H1 (cell line): ENCODE measurements around the gene C1orf74. TPM values are rescaled to one million over a fixed set of nuclear protein-coding genes. Genes with fewer than 3 reads are reported as not detected.

ENCODE experiments used
- CREB1 ChIP-seq: IDR thresholded peaks from 2 replicates; pipeline ENCODE4 v1.6.1; 2012; ENCODE audit warnings: inconsistent platforms
- GTF2F1 ChIP-seq: IDR thresholded peaks from 2 replicates; pipeline ENCODE4 v1.6.1; 2012; ENCODE audit warnings: low read depth, low read length, improper control_type of control experiment, borderline replicate concordance
- KDM5A ChIP-seq: fragments of 200-600 bp; IDR thresholded peaks from 2 replicates; pipeline ENCODE4 v1.7.1; 2012; ENCODE audit warnings: mild to moderate bottlenecking, low read length, inconsistent platforms, mixed read lengths
- NANOG ChIP-seq: IDR thresholded peaks from 2 replicates; pipeline ENCODE4 v1.6.1; 2011; ENCODE audit warnings: low read length, low read depth, mild to moderate bottlenecking, inconsistent platforms; ENCODE audit not compliant: insufficient read depth, poor library complexity, severe bottlenecking
- RXRA ChIP-seq: IDR thresholded peaks from 2 replicates; pipeline ENCODE4 v1.6.1; 2011; ENCODE audit warnings: low read depth, mild to moderate bottlenecking, low read length, moderate library complexity; ENCODE audit not compliant: insufficient read depth
- SAP30 ChIP-seq: fragments of 300-600 bp; sonication (generic); IDR thresholded peaks from 2 replicates; pipeline ENCODE4 v1.7.1; 2012; ENCODE audit warnings: low read length, moderate library complexity, mild to moderate bottlenecking, inconsistent platforms; ENCODE audit not compliant: insufficient read depth, insufficient replicate concordance
- SP4 ChIP-seq: IDR thresholded peaks from 2 replicates; pipeline ENCODE4 v1.6.1; 2012; ENCODE audit warnings: low read length, inconsistent platforms
- polyA plus RNA-seq, 7 experiments: library from polyadenylated mRNA; depleted of rRNA in 3 of 7; stranded (reverse) in 5 of 7; unstranded in 2 of 7; fragments of >200 nt in 5 of 7; fragments of 200-250 nt in 2 of 7; gene quantifications; 1 replicate in 5 of 7; 2 replicates in 1 of 7; 4 replicates in 1 of 7; pipeline versions ENCODE4 v1.2.1 to v1.2.3, GENCODE V29; 2011 to 2013; ENCODE audit warnings: missing spikeins in 2 of 7, mixed read lengths in 2 of 7
- total RNA-seq: library from RNA; stranded (reverse); fragmentation: NEBNext Ultra II Directional; extraction: Animal tissue kit (Norgen Biotek cat#: 25700); gene quantifications from 2 replicates; pipeline ENCODE4 v1.2.1, GENCODE V29; 2021
- TF ChIP-seq, protein P1 (sequence below): IDR thresholded peaks from 2 replicates; pipeline ENCODE4 v1.6.1; 2012; ENCODE audit warnings: inconsistent platforms

The C1orf74 gene
- total and polyA plus RNA-seq, 2 of the 8 experiments (the other 6 are each of a cell fraction or from before 2014, with no cell fraction given): 3.1 to 3.9 TPM

DNA sequence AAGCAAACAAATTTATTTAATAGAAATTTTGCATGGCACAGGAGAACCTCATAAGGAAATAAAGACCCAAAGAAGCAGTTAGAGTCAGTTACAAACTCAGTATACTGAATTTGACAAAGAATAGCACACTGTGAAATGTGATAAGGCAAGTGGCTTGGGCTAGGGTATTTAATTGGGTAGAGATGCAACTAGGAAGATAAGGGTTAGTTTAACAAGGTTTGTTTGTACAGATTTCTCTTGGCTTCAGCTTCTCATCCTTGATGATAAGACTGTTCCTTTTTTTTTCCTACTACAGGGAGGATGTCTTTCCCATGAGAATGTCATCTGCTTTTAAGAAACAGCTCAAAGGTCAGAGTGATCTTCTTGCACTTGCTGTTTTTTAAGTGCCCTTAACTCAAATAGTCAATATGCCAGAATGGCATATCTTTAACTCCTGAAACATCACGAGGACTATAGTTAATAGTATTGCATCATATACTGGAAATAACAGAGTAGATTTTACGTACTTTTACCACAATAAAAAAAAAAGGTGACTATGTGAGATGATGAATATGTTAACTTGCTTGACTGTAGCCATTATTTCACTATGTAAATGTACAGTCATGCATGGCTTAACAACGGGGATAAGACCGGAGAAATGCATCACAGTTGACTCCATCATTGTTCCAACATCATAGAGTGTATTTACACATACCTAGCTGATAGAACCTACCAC is 37.8 kb downstream of the C1orf74 start (continued):
- TF ChIP-seq, protein P1, sequence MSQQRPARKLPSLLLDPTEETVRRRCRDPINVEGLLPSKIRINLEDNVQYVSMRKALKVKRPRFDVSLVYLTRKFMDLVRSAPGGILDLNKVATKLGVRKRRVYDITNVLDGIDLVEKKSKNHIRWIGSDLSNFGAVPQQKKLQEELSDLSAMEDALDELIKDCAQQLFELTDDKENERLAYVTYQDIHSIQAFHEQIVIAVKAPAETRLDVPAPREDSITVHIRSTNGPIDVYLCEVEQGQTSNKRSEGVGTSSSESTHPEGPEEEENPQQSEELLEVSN: no peak
- TF ChIP-seq CREB1 (no peak), SP4 (no peak), SAP30 (no peak), RXRA (no peak), KDM5A (no peak), NANOG (no peak), GTF2F1 (no peak)
